ENCODE measurements around the gene PADI3.

- TF ChIP-seq CTCF (IDR thresholded peaks at IDR 0.05), result no peak
- no peak for TF ChIP-seq POLR2A (IDR thresholded peaks at IDR 0.05)
- no peak for TF ChIP-seq POLR2AphosphoS5 (IDR thresholded peaks at IDR 0.05)
These were observed 22.2 kb downstream of the PADI3 start for GRCh38 chr1:17270891-17271765.
